GM10847 (cell line): ENCODE results near the gene SERPINB13.

ENCODE experiments used
- POLR2A ChIP-seq: IDR thresholded peaks from 2 replicates; pipeline ENCODE4 v1.6.1; 2011; ENCODE audit not compliant: insufficient read length; ENCODE audit errors: extremely low read depth

The SERPINB13 gene

DNA sequence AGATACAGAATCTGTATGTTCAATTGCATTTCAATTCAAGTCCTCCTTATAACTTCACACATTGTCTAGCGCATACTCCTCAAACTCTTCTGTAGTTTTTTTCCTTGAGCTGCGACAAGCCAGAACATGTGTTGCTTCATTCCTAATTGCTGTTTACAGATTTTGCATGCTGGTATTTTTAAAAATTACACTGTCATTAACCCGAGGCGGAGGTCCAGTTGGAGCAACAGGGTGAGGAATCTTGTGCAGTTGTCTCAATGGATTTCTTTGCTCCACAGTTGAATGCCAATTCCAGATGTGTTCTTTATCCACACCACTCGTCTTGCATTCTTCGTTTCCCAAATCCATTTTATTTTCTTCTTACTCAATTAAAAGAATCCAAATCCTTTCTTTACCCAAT lies 16.4 kb upstream of the SERPINB13 start:
- no peak for TF ChIP-seq POLR2A

DNA sequence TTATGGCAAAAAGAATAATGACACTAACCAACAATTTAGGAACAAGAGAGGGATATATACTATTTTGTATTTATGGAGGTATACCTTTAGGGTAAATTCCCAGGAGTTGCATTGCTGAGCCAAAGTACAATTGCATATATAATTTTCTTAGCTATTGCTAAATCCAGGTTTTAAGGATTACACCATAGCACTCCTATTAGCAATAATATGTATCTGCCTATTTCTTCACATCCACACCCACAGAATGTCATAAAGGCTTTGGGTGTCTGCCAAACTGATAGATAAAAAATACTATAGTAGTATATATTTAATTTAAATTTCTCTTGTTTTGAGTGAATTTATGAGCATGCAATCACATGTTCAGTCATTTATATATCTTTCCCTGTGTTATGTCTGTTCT lies 11.5 kb upstream of the SERPINB13 start:
- TF ChIP-seq POLR2A, result no peak

DNA sequence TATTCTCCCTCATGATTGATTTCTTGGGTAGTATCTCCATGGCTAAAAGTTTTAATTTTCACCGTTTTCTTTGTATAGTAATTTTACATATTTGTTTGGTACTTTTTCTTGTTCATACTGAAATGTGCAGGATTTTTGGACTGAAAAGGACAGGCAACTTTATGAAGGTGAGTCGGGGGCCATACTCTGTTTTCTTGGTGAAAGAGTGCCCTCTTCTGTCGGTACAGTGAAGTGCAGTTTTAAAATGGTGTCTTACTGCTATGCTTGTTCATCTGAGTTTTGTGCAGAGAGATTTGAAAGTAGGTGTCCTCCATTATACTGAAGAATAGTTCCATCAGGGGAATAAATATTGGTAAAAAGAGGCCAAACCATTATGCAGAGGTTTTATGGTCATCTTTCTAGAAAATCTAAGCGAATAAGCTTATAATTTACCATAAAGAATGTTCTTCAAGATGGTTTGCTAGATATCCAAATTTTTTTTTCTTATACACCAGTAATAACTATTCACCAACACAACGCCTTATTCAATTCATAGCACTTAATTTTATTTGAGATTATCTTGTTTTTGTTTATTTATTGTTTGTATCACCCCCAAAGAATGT lies 8.7 kb upstream of the SERPINB13 start:
- TF ChIP-seq POLR2A, result no peak

GRCh38 chr18:63579616-63580015 lies 7.5 kb upstream of the SERPINB13 start:
- no peak for TF ChIP-seq POLR2A

DNA sequence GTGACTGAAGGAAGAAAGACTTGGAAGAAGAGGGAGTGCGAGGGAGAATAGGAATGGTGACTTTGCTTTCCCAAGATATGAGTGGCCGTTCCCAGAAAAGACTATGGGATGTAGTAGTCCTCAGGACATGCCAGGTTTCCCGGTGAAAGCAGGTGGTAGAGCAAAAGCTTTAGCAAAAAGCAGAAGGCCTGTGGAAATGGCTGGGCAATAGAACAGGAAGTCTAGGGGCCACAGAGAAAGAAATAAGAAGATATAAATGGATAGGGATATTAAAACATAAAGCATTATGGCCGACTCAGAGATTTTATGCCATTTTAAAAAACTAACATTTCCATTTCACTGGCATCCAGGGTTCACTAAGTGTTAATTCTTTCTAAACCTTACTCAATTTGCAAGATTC lies 1.2 kb upstream of the SERPINB13 start:
- no peak for TF ChIP-seq POLR2A

DNA sequence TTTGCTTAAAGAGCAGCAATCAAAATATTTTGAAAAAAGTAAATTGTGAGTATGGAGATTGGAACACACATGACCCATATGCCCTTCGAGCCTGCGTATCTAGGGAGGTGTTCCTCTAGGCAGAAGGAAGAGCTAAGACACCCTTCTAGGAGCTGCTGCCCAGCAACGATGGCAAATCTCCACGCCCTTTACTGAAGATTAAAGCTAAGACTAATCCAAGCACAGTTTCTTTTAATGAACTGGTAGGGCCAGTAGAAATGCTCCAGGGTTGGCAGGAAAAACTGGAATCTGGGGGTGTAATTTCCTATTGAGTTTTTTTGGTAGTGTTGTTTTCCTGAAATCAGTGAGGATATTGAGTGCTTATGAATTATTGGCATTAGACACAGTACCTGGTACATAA lies 712 bp upstream of the SERPINB13 start:
- no peak for TF ChIP-seq POLR2A

DNA sequence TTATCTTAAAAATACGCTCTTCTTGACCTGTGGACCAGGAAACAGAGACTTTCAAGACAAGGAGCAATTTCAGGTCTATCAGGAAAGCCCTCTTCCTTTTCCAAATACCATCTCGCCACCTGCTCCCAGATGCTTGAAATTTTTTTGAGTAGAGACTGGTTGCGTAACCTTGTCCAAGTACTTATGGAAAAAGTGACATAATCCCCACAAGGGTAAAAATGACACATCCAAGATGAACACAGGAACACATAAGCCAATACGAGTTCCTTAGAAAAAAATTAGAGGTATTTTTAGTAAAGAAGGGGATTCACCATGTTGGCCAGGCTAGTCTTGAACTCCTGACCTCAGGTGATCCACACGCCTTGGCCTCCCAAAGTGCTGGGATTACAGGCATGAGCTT lies 1.8 kb downstream of the SERPINB13 start:
- TF ChIP-seq POLR2A, result no peak

DNA sequence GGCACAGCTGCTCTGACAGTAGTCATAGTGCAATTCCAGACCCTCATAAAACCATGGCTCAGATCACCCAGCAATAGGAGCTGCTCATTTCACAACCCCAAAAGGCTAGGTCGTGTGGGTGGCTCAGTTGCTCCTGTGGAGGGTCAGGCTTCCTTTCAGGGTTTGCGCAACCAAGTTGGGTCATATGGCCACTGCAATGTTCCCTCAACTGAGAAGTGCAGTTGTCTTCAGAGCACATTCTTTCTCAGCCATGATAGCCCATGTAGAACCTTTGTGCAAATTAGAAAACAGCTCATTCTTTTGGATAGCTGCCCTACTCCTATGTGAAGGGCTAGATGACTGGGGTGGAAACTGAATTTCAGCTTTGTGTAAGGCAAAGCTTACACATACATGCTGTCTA lies 3.2 kb downstream of the SERPINB13 start:
- no peak for TF ChIP-seq POLR2A

GRCh38 chr18:63590966-63591695 lies 4.0 kb downstream of the SERPINB13 start:
- no peak for TF ChIP-seq POLR2A

- no peak for TF ChIP-seq POLR2A
These were observed 4.6 kb downstream of the SERPINB13 start for GRCh38 chr18:63591725-63592124.

GRCh38 chr18:63592471-63592870 lies 5.3 kb downstream of the SERPINB13 start:
- TF ChIP-seq POLR2A, result no peak

DNA sequence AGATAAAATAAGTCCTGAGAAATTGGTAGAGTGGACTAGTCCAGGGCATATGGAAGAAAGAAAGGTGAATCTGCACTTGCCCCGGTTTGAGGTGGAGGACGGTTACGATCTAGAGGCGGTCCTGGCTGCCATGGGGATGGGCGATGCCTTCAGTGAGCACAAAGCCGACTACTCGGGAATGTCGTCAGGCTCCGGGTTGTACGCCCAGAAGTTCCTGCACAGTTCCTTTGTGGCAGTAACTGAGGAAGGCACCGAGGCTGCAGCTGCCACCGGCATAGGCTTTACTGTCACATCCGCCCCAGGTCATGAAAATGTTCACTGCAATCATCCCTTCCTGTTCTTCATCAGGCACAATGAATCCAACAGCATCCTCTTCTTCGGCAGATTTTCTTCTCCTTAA lies 9.8 kb downstream of the SERPINB13 start:
- TF ChIP-seq POLR2A, result no peak

- no peak for TF ChIP-seq POLR2A
These were observed 16.2 kb downstream of the SERPINB13 start for GRCh38 chr18:63603355-63603754.

DNA sequence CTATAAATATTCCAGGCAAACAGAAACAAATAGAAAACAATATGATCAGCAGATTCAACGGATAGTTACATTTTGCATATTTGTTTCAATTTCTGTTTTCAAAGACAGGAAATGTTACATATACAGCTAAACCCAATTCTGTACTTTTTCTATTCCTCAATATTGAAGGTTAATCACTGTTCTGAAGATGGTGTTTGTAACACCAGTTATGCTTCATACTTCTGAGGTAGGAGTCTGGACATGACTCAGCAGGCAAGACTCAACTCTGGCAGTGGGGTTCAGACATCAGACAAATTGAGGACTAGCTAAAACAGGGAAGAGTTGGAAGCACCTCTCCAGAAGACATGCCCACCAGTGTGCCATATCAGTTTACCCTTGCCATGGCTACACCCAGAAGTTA lies 16.6 kb downstream of the SERPINB13 start:
- no peak for TF ChIP-seq POLR2A

DNA sequence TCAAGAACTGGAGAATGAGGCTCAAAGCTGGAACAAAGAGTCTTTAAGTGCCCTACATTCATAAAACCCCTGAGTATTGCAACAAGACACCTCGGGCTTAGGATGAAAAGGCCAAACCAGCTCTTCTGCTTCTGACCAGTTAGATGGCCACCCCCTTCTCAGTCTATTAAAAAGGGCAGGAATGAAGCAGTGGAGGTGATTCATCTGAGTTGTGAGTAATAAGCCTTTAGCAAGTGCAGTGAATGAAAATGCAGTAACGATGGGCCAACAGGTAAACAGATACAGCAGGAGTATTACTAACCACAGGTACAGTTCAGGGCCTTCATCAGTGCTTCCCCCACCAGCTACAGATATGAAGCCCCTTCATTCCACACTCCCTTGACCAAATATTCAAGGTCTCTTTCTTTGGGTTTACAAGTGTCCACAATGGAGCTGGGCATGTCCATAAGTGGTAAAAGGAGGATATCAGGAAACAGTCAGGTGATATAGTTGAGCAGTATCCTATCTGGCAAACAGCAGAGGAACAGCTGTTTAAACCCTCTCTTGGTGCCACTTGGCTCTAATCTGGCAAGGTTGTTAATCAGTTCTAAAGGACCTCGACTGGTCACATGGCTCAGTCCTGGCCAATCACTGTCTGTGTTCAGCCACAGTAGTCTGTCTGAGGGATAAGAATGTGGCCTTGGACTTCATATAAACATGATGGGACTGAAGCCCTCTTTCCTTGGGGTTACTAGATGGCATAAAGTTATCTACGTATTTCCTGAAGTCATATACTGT lies 17.8 kb downstream of the SERPINB13 start:
- no peak for TF ChIP-seq POLR2A

- no peak for TF ChIP-seq POLR2A
These were observed 19.4 kb downstream of the SERPINB13 start for GRCh38 chr18:63606526-63606925.
